ENCODE measurements around the gene ASPSCR1. TPM values are rescaled to one million over a fixed set of nuclear protein-coding genes. Genes with fewer than 3 reads are reported as not detected.

Gene ASPSCR1
- total and polyA plus RNA-seq, 9 of the 15 experiments (the other 6 are each of a cell fraction or from before 2014, with no cell fraction given): 0.90 to 36.9 (median 11.6) TPM

GRCh38 chr17:82014971-82015310, 37.5 kb downstream of the ASPSCR1 start (continued):
- no peak for TF ChIP-seq MLLT1 (IDR thresholded peaks at IDR 0.05)

- H3K27ac ChIP-seq (ENCODE audit: extremely low read depth, low read depth, low read length): no peak overlapping the region
- no peaks in the 10 kb centered on the region for H3K9me1 ChIP-seq (ENCODE audit: control insufficient read depth, insufficient read depth, low read length)
- H4K20me1 ChIP-seq (replicated peaks; ENCODE audit: control insufficient read depth, insufficient read depth, low read length): peaks cover 6% of the 10 kb centered on the region; the same call in 1 of the 2 replicates
- intact Hi-C loops (cut with micrococcal nuclease): no loop called here
- peak overlapping the region in 1 of 2 experiments; percentile 48; a peak in 2 of 4 replicates for H3K9ac ChIP-seq (ENCODE audit: insufficient read depth in 1 of 2, low read depth in 2 of 2, low read length in 2 of 2)
- no peak for ATAC-seq
- 64% methylated on average over 24 of the region's 24 CpGs for WGBS (ENCODE audit: insufficient coverage, low coverage, missing lambda C conversion rate)
- in situ Hi-C loops (cut with MboI): no loop called here
- no TSS peak for BruUV-seq (replicated peaks)
- no peak for DNase-seq (ENCODE audit: extremely low read depth in 1 of 4, low spot score in 3 of 4)
- H3K4me1 ChIP-seq (replicated peaks in 1 of 2; ENCODE audit: control insufficient read depth in 2 of 2, insufficient read depth in 2 of 2, low read length in 2 of 2): peaks cover 5 to 94% of the 10 kb centered on the region in 2 experiments; a peak in 3 of 5 replicates
- H3K9me3 ChIP-seq (replicated peaks; ENCODE audit: control insufficient read depth, insufficient read depth, low read depth, low read length): no peaks in the 10 kb centered on the region
- H3K4me3 ChIP-seq: no peak overlapping the region
- CTCF ChIA-PET (ENCODE audit: low intra/inter-chr PET ratio): no interaction called here
- POLR2A ChIA-PET: no interaction called here
- H3K27me3 ChIP-seq (ENCODE audit: control insufficient read depth in 2 of 2, insufficient read depth in 2 of 2, low read length in 2 of 2): no peaks in the 10 kb centered on the region
- peaks cover 23% of the 10 kb centered on the region; the same call in 1 of the 3 replicates for H3K36me3 ChIP-seq (ENCODE audit: control insufficient read depth, insufficient read depth, low read length)
- H3K4me2 ChIP-seq (ENCODE audit: insufficient read depth, low read length): no peak overlapping the region
- H2AFZ ChIP-seq (ENCODE audit: low read depth, low read length): no peak overlapping the region
- FAIRE-seq: no peak
- H3K79me2 ChIP-seq (ENCODE audit: control insufficient read depth, insufficient read depth, low read length): peaks cover 5% of the 10 kb centered on the region
- TF ChIP-seq ZNF407 (IDR thresholded peaks at IDR 0.05; ENCODE audit: low read depth) (no peak), ZNF311 (CRISPR knock-in tag; IDR thresholded peaks at IDR 0.05) (no peak), RNF2 (IDR thresholded peaks at IDR 0.05) (no peak), POLR3A (IDR thresholded peaks at IDR 0.05; ENCODE audit: borderline replicate concordance, extremely low read depth, insufficient read depth, insufficient read length) (no peak), POLR2G (IDR thresholded peaks at IDR 0.05; ENCODE audit: low read depth, low read length) (peak; percentile 33; the same call in 1 of the 2 replicates), C11orf30 (IDR thresholded peaks at IDR 0.05; ENCODE audit: low read depth) (no peak), SMARCB1 (IDR thresholded peaks at IDR 0.05; ENCODE audit: insufficient read length, low read depth) (no peak), GTF2A2 (tag; IDR thresholded peaks at IDR 0.05) (no peak), EP400 (IDR thresholded peaks at IDR 0.05) (no peak), CHD1 (IDR thresholded peaks at IDR 0.05; ENCODE audit: low read length) (no peak), ZBTB17 (CRISPR knock-in tag; IDR thresholded peaks at IDR 0.05) (no peak), ZC3H8 (IDR thresholded peaks at IDR 0.05) (no peak)
Observed at GRCh38 chr17:82015311-82015971, 38.0 kb downstream of the ASPSCR1 start.

Measured in K562 (cell line).